ENCODE measurements around the gene CDHR3. TPM values are rescaled to one million over a fixed set of nuclear protein-coding genes. Genes with fewer than 3 reads are reported as not detected.

The CDHR3 gene
- total RNA-seq, 1 experiment from 2014 or later: 19.1 TPM

DNA sequence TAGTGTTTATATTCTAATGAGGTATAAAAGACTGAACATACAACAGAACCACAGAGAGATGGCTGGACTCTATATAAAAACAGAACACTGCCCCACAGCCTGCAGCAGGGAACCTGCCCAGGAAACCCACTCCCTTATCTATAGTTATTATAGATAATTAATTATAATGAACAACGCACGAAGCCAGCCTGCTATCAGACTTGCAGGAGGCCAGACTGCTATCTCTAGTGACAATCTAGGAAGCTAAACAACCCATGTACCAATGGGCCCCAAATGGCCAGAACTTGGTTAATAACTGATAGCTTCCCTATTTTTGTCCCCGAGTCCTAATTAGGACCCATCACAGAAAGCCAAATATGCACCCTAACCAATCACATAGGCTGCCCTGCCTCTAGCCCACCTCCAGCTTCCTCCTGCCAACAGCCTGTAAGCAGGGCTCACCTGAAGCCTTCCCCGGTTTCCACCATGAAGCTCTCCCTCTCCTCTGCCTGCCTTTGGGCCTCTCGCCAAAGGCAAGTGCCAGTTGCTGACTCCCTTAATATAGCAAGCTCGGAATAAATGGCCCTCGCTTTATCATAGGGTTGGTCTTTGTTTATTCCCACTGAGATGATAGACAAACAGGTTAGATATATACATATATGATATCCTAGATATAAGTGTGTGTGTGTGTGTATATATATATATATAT is 74.6 kb downstream of the CDHR3 start:
- Mint-ChIP-seq H3K4me1 (peaks cover 23% of the 10 kb centered on the region), H3K27me3 (ENCODE audit: low read depth) (0 out of 2 replicates have a peak, but pooled peaks cover 3% of the 10 kb centered on the region), H3K9me3 (no peaks in the 10 kb centered on the region), H3K4me3 (no peak overlapping the region), H3K36me3 (no peaks in the 10 kb centered on the region), H3K27ac (no peak overlapping the region)
- no peak for ATAC-seq
- ChIA-PET POLR2A (no interaction called here), CTCF (interaction anchor here (1.2 to 3.7 kb wide), 2 partner anchors 47 to 273 kb away, joined by 4 to 17 read pairs; no protein-coding TSS in a partner anchor)
- TF ChIP-seq ZNF317 (CRISPR knock-in tag; IDR thresholded peaks at IDR 0.05; ENCODE audit: borderline replicate concordance, low read depth): no peak
- TF ChIP-seq, protein P1, sequence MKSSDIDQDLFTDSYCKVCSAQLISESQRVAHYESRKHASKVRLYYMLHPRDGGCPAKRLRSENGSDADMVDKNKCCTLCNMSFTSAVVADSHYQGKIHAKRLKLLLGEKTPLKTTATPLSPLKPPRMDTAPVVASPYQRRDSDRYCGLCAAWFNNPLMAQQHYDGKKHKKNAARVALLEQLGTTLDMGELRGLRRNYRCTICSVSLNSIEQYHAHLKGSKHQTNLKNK (CRISPR knock-in tag; IDR thresholded peaks at IDR 0.05): no peak
- no peak for TF ChIP-seq TP53 (CRISPR knock-in tag; IDR thresholded peaks at IDR 0.05)
- TF ChIP-seq, protein P2, sequence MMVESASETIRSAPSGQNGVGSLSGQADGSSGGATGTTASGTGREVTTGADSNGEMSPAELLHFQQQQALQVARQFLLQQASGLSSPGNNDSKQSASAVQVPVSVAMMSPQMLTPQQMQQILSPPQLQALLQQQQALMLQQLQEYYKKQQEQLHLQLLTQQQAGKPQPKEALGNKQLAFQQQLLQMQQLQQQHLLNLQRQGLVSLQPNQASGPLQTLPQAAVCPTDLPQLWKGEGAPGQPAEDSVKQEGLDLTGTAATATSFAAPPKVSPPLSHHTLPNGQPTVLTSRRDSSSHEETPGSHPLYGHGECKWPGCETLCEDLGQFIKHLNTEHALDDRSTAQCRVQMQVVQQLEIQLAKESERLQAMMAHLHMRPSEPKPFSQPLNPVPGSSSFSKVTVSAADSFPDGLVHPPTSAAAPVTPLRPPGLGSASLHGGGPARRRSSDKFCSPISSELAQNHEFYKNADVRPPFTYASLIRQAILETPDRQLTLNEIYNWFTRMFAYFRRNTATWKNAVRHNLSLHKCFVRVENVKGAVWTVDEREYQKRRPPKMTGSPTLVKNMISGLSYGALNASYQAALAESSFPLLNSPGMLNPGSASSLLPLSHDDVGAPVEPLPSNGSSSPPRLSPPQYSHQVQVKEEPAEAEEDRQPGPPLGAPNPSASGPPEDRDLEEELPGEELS (CRISPR knock-in tag; IDR thresholded peaks at IDR 0.05): no peak
- no peak for TF ChIP-seq NFATC4 (CRISPR knock-in tag; IDR thresholded peaks at IDR 0.05)
- TF ChIP-seq, protein P3, sequence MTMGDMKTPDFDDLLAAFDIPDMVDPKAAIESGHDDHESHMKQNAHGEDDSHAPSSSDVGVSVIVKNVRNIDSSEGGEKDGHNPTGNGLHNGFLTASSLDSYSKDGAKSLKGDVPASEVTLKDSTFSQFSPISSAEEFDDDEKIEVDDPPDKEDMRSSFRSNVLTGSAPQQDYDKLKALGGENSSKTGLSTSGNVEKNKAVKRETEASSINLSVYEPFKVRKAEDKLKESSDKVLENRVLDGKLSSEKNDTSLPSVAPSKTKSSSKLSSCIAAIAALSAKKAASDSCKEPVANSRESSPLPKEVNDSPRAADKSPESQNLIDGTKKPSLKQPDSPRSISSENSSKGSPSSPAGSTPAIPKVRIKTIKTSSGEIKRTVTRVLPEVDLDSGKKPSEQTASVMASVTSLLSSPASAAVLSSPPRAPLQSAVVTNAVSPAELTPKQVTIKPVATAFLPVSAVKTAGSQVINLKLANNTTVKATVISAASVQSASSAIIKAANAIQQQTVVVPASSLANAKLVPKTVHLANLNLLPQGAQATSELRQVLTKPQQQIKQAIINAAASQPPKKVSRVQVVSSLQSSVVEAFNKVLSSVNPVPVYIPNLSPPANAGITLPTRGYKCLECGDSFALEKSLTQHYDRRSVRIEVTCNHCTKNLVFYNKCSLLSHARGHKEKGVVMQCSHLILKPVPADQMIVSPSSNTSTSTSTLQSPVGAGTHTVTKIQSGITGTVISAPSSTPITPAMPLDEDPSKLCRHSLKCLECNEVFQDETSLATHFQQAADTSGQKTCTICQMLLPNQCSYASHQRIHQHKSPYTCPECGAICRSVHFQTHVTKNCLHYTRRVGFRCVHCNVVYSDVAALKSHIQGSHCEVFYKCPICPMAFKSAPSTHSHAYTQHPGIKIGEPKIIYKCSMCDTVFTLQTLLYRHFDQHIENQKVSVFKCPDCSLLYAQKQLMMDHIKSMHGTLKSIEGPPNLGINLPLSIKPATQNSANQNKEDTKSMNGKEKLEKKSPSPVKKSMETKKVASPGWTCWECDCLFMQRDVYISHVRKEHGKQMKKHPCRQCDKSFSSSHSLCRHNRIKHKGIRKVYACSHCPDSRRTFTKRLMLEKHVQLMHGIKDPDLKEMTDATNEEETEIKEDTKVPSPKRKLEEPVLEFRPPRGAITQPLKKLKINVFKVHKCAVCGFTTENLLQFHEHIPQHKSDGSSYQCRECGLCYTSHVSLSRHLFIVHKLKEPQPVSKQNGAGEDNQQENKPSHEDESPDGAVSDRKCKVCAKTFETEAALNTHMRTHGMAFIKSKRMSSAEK (CRISPR knock-in tag; IDR thresholded peaks at IDR 0.05; ENCODE audit: borderline replicate concordance): no peak
- no peak for TF ChIP-seq ZBTB21 (CRISPR knock-in tag; IDR thresholded peaks at IDR 0.05; ENCODE audit: borderline replicate concordance)
- TF ChIP-seq, protein P4, sequence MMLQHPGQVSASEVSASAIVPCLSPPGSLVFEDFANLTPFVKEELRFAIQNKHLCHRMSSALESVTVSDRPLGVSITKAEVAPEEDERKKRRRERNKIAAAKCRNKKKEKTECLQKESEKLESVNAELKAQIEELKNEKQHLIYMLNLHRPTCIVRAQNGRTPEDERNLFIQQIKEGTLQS (CRISPR knock-in tag; conservative IDR thresholded peaks at IDR 0.05): no peak
- no peak for TF ChIP-seq TEAD1 (CRISPR knock-in tag; IDR thresholded peaks at IDR 0.05)
- TF ChIP-seq, protein P5, sequence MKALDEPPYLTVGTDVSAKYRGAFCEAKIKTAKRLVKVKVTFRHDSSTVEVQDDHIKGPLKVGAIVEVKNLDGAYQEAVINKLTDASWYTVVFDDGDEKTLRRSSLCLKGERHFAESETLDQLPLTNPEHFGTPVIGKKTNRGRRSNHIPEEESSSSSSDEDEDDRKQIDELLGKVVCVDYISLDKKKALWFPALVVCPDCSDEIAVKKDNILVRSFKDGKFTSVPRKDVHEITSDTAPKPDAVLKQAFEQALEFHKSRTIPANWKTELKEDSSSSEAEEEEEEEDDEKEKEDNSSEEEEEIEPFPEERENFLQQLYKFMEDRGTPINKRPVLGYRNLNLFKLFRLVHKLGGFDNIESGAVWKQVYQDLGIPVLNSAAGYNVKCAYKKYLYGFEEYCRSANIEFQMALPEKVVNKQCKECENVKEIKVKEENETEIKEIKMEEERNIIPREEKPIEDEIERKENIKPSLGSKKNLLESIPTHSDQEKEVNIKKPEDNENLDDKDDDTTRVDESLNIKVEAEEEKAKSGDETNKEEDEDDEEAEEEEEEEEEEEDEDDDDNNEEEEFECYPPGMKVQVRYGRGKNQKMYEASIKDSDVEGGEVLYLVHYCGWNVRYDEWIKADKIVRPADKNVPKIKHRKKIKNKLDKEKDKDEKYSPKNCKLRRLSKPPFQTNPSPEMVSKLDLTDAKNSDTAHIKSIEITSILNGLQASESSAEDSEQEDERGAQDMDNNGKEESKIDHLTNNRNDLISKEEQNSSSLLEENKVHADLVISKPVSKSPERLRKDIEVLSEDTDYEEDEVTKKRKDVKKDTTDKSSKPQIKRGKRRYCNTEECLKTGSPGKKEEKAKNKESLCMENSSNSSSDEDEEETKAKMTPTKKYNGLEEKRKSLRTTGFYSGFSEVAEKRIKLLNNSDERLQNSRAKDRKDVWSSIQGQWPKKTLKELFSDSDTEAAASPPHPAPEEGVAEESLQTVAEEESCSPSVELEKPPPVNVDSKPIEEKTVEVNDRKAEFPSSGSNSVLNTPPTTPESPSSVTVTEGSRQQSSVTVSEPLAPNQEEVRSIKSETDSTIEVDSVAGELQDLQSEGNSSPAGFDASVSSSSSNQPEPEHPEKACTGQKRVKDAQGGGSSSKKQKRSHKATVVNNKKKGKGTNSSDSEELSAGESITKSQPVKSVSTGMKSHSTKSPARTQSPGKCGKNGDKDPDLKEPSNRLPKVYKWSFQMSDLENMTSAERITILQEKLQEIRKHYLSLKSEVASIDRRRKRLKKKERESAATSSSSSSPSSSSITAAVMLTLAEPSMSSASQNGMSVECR (CRISPR knock-in tag; IDR thresholded peaks at IDR 0.05; ENCODE audit: borderline replicate concordance): no peak
- no peak for TF ChIP-seq ZNF396 (CRISPR knock-in tag; IDR thresholded peaks at IDR 0.05; ENCODE audit: borderline replicate concordance)
- no peak for DNase-seq (ENCODE audit: low spot score)

DNA sequence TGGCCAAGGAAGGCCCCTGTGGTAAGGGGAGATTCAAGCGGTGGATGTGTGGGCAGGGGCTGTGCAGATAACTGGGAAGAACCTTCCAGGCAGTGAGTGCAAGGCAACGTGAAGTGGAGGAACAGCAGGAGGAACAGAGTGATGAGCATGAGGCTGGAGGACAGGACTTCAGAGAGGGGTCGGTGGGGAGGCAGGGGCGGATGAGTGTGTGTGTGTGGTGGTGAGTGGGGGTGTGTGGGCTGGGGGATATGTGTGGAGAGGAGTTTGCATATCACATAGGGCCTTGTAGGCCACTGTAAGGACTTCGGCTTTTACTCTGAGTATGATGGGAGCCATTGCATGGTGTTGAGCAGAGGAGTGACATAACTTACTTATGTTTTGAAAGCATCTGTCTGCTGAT is 75.2 kb downstream of the CDHR3 start:
- TF ChIP-seq, protein P6, sequence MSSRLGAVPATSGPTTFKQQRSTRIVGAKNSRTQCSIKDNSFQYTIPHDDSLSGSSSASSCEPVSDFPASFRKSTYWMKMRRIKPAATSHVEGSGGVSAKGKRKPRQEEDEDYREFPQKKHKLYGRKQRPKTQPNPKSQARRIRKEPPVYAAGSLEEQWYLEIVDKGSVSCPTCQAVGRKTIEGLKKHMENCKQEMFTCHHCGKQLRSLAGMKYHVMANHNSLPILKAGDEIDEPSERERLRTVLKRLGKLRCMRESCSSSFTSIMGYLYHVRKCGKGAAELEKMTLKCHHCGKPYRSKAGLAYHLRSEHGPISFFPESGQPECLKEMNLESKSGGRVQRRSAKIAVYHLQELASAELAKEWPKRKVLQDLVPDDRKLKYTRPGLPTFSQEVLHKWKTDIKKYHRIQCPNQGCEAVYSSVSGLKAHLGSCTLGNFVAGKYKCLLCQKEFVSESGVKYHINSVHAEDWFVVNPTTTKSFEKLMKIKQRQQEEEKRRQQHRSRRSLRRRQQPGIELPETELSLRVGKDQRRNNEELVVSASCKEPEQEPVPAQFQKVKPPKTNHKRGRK (CRISPR knock-in tag; IDR thresholded peaks at IDR 0.05; ENCODE audit: borderline replicate concordance): no peak
- TF ChIP-seq CBFB (CRISPR knock-in tag; IDR thresholded peaks at IDR 0.05; ENCODE audit: low read depth) (no peak), RORB (CRISPR knock-in tag; IDR thresholded peaks at IDR 0.05) (no peak), IRF2 (CRISPR knock-in tag; IDR thresholded peaks at IDR 0.05; ENCODE audit: borderline replicate concordance, low read depth) (no peak), NFATC4 (CRISPR knock-in tag; IDR thresholded peaks at IDR 0.05) (no peak)
- TF ChIP-seq, protein P4 (CRISPR knock-in tag; conservative IDR thresholded peaks at IDR 0.05): no peak
- TF ChIP-seq, protein P1 (CRISPR knock-in tag; IDR thresholded peaks at IDR 0.05): no peak
- H3K9me3 Mint-ChIP-seq: no peaks in the 10 kb centered on the region
- H3K27me3 Mint-ChIP-seq (ENCODE audit: low read depth): 0 out of 2 replicates have a peak, but pooled peaks cover 3% of the 10 kb centered on the region
- peaks cover 23% of the 10 kb centered on the region for H3K4me1 Mint-ChIP-seq
- ATAC-seq: no peak
- POLR2A ChIA-PET: no interaction called here
- no peak overlapping the region for H3K27ac Mint-ChIP-seq
- DNase-seq (ENCODE audit: low spot score): no peak
- CTCF ChIA-PET: interaction anchor here (1.2 to 3.7 kb wide), 4 partner anchors 48 to 386 kb away, joined by 4 to 17 read pairs (median 5); no protein-coding TSS in a partner anchor
- H3K36me3 Mint-ChIP-seq: no peaks in the 10 kb centered on the region
- H3K4me3 Mint-ChIP-seq: no peak overlapping the region
